K562 (cell line): ENCODE results near the gene MANEA. TPM values are rescaled to one million over a fixed set of nuclear protein-coding genes. Genes with fewer than 3 reads are reported as not detected.

Experiments used
- ATAC-seq: fragments of 200-7000 bp; cut with Tn5 transposase; 3 replicates; pipeline ENCODE4 v1.9.1; 2020; ENCODE audit warnings: moderate library complexity
- BruUV-seq: library from RNA; stranded (reverse); fragments of 400-500 nt; replicated peaks from 2 replicates; lab custom pipeline; 2021; lab: Mats Ljungman, UMichigan
- CTCF ChIA-PET: fragments of 300-600 bp; formaldehyde crosslinking; extraction: SDS; loops from one replicate; lab custom pipeline; 2021; ENCODE audit warnings: low intra/inter-chr PET ratio; lab: Yijun Ruan, JAX
- POLR2A ChIA-PET: fragments of 300-600, 350-650 bp; sonication (Branson Sonifier 250); formaldehyde crosslinking; extraction: SDS; loops from one replicate; lab custom pipeline; 2021; ENCODE audit warnings: antibody characterized with exemption, inconsistent platforms; lab: Yijun Ruan, JAX
- DNase-seq, 4 experiments: peaks; one replicate each; pipeline versions ENCODE4 v3.0.0 to v3.0.0-alpha.2; 2011 to 2018; ENCODE audit warnings: low spot score in 3 of 4, mixed read lengths in 3 of 4; ENCODE audit errors: extremely low read depth in 1 of 4
- FAIRE-seq: peaks from 2 replicates; lab custom pipeline; 2011; peaks lifted over from hg19 to GRCh38; lab: Jason Lieb, UNC
- H2AFZ ChIP-seq: 2 replicates; pipeline ENCODE4 v1.6.0; 2011; ENCODE audit warnings: low read depth, low read length, control low read depth, inconsistent platforms
- H3K27ac ChIP-seq: fragments of 200-600 bp; 3 replicates; pipeline ENCODE4 v1.8.0; 2011; ENCODE audit warnings: low read depth, mild to moderate bottlenecking, control low read depth, inconsistent platforms, low read length, moderate library complexity, mixed read lengths; ENCODE audit errors: extremely low read depth
- H3K27me3 ChIP-seq, 2 experiments: fragments of 300-600 bp in 1 of 2; 2 replicates in 1 of 2; 3 replicates in 1 of 2; pipeline versions ENCODE4 v1.6.0 to v1.8.0; 2011; ENCODE audit warnings: inconsistent platforms in 2 of 2, low read length in 2 of 2, mild to moderate bottlenecking in 1 of 2, mixed read lengths in 1 of 2, moderate library complexity in 1 of 2; ENCODE audit not compliant: control insufficient read depth in 2 of 2, insufficient read depth in 2 of 2
- H3K36me3 ChIP-seq: fragments of 300-600 bp; 3 replicates; pipeline ENCODE4 v1.8.0; 2011; ENCODE audit warnings: mild to moderate bottlenecking, low read length, inconsistent platforms; ENCODE audit not compliant: control insufficient read depth, insufficient read depth
- H3K4me1 ChIP-seq, 2 experiments: fragments of 200-600 bp in 1 of 2; replicated peaks in 1 of 2; 2 replicates in 1 of 2; 3 replicates in 1 of 2; pipeline versions ENCODE4 v1.5.1 to v1.8.0; 2011; ENCODE audit warnings: inconsistent platforms in 2 of 2, low read length in 2 of 2, mild to moderate bottlenecking in 1 of 2, mixed read lengths in 1 of 2, moderate library complexity in 1 of 2; ENCODE audit not compliant: control insufficient read depth in 2 of 2, insufficient read depth in 2 of 2
- H3K4me2 ChIP-seq: 2 replicates; pipeline ENCODE4 v1.6.1; 2011; ENCODE audit warnings: low read length, control low read depth, inconsistent platforms, mixed read lengths; ENCODE audit not compliant: insufficient read depth
- H3K4me3 ChIP-seq: fragments of 200-600 bp; sonication (generic), shearing (Covaris generic); 2 replicates; pipeline ENCODE4 v1.5.1; 2016; ENCODE audit warnings: control low read depth, inconsistent platforms
- H3K79me2 ChIP-seq: fragments of 200-600 bp; 3 replicates; pipeline ENCODE4 v1.8.0; 2011; ENCODE audit warnings: low read length, inconsistent platforms; ENCODE audit not compliant: control insufficient read depth, insufficient read depth
- H3K9ac ChIP-seq, 2 experiments: 2 replicates each; pipeline versions ENCODE4 v1.6.0 to v1.6.1; 2011; ENCODE audit warnings: low read depth in 2 of 2, low read length in 2 of 2, control low read depth in 1 of 2, inconsistent platforms in 1 of 2, mild to moderate bottlenecking in 1 of 2, mixed read lengths in 1 of 2; ENCODE audit not compliant: insufficient read depth in 1 of 2
- H3K9me1 ChIP-seq: one replicate; pipeline ENCODE4 v1.6.0; 2011; ENCODE audit warnings: inconsistent platforms, mild to moderate bottlenecking, low read length, moderate library complexity; ENCODE audit not compliant: control insufficient read depth, insufficient read depth
- H3K9me3 ChIP-seq: replicated peaks from 2 replicates; pipeline ENCODE4 v1.5.1; 2011; ENCODE audit warnings: low read depth, low read length, inconsistent platforms; ENCODE audit not compliant: control insufficient read depth, insufficient read depth
- H4K20me1 ChIP-seq: replicated peaks from 2 replicates; pipeline ENCODE4 v1.6.1; 2011; ENCODE audit warnings: low read length, inconsistent platforms, mixed read lengths; ENCODE audit not compliant: control insufficient read depth, insufficient read depth
- BCL6 ChIP-seq: fragments of 250-450 bp; sonication (Bioruptor Pico); IDR thresholded peaks from 2 replicates; pipeline ENCODE4 v1.4.0; 2020
- DMBX1 ChIP-seq: fragments of 250-450 bp; sonication (Bioruptor Pico); IDR thresholded peaks from 2 replicates; pipeline ENCODE4 v1.8.0; 2022; ENCODE audit warnings: inconsistent platforms, mild to moderate bottlenecking, moderate library complexity, borderline replicate concordance
- GATAD2A ChIP-seq: fragments of 450-650 bp; IDR thresholded peaks from 2 replicates; pipeline ENCODE4 v1.6.1; 2017
- HMGXB4 ChIP-seq: sonication (generic); formaldehyde crosslinking; IDR thresholded peaks from 2 replicates; pipeline ENCODE4 v1.8.1; 2023; ENCODE audit warnings: mild to moderate bottlenecking, missing genetic modification reagents
- NR0B1 ChIP-seq: fragments of 450-650 bp; IDR thresholded peaks from one replicate; pipeline ENCODE4 v1.6.1; 2018; ENCODE audit warnings: mild to moderate bottlenecking, moderate library complexity; ENCODE audit not compliant: partially characterized antibody
- RFX1 ChIP-seq: fragments of 450-650 bp; IDR thresholded peaks from 2 replicates; pipeline ENCODE4 v1.6.1; 2016; ENCODE audit warnings: mild to moderate bottlenecking, moderate library complexity
- RFX5 ChIP-seq: IDR thresholded peaks from 2 replicates; pipeline ENCODE4 v1.6.1; 2011; ENCODE audit warnings: low read depth, mild to moderate bottlenecking, improper control_type of control experiment, low read length
- ZBTB40 ChIP-seq, 2 experiments: fragments of 450-650 bp in 1 of 2; sonication (generic) in 1 of 2; formaldehyde crosslinking in 1 of 2; IDR thresholded peaks; 2 replicates each; pipeline versions ENCODE4 v1.7.1 to v1.9.0; 2016 to 2022; ENCODE audit warnings: inconsistent platforms in 1 of 2, mild to moderate bottlenecking in 1 of 2, missing genetic modification reagents in 1 of 2
- WGBS: fragments of 100-300 bp; shearing (Covaris generic); methylation state at CpG from one replicate; pipeline ENCODE4 v1.1.6; 2016; ENCODE audit warnings: low coverage, mixed read lengths; ENCODE audit not compliant: insufficient coverage; ENCODE audit errors: missing lambda C conversion rate; 5-methylcytosine and 5-hydroxymethylcytosine counted together
- in situ Hi-C: fragments of 300-500 bp; cut with MboI; formaldehyde crosslinking; loops from 4 replicates; pipeline ENCODE4 v1.15.0; 2018; ENCODE audit warnings: inconsistent platforms, mixed read lengths
- intact Hi-C: fragments of 100-400 bp; cut with micrococcal nuclease; formaldehyde crosslinking; loops from 2 replicates; pipeline ENCODE4 v1.14.2; 2022
- polyA plus RNA-seq, 8 experiments: library from polyadenylated mRNA; depleted of rRNA in 4 of 8; stranded (reverse) in 5 of 8; unstranded in 3 of 8; fragments of >200 nt; fragmentation: Nextera tagmentation in 2 of 8; fragmentation: Illumina TruSeq in 1 of 8; extraction: Ambion mirVana in 2 of 8; extraction: Trizol in 1 of 8; gene quantifications; 2 replicates each; pipeline versions ENCODE4 v1.2.1 to v1.2.3, GENCODE V29; 2011 to 2014; ENCODE audit warnings: inconsistent platforms in 1 of 8, missing spikeins in 1 of 8
- total RNA-seq, 7 experiments: library from RNA; depleted of rRNA in 6 of 7; stranded (reverse); fragments of >200 nt in 6 of 7; fragmentation: Illumina TruSeq in 2 of 7; extraction: Trizol in 2 of 7; gene quantifications; 2 replicates each; pipeline versions ENCODE4 v1.2.1 to v1.2.3, GENCODE V29; 2011 to 2021; ENCODE audit warnings: low replicate concordance in 1 of 7

Gene MANEA
- total and polyA plus RNA-seq, 9 of the 15 experiments (the other 6 are each of a cell fraction or from before 2014, with no cell fraction given), result 4.8 to 16.1 (median 11.4) TPM

- Histone ChIP-seq H2AFZ (no peak overlapping the region), H3K9ac (no peak overlapping the region), H3K9me3 (no peaks in the 10 kb centered on the region), H3K4me1 (no peaks in the 10 kb centered on the region), H3K9me1 (no peaks in the 10 kb centered on the region), H3K36me3 (no peaks in the 10 kb centered on the region), H3K4me3 (no peak overlapping the region), H3K27ac (no peak overlapping the region), H3K79me2 (no peaks in the 10 kb centered on the region), H3K4me2 (no peak overlapping the region), H4K20me1 (no peaks in the 10 kb centered on the region), H3K27me3 (no peaks in the 10 kb centered on the region)
- ATAC-seq (no peak), FAIRE-seq (no peak), DNase-seq (no peak)
- no TSS peak for BruUV-seq
- POLR2A ChIA-PET, result no interaction called here
- in situ Hi-C loops, result no loop called here
- CTCF ChIA-PET, result no interaction called here
- 8% methylated on average over 1 of the region's 1 CpG for WGBS
- intact Hi-C loops, result no loop called here
- no peak for TF ChIP-seq GATAD2A
- TF ChIP-seq HMGXB4 (CRISPR knock-in tag), result no peak
- no peak for TF ChIP-seq BCL6 (CRISPR knock-in tag)
- peak; percentile 57 for TF ChIP-seq RFX1
- no peak for TF ChIP-seq ZBTB40 (IDR thresholded peaks at IDR 0.05)
- TF ChIP-seq ZBTB40 (CRISPR knock-in tag; IDR thresholded peaks at IDR 0.05), result no peak
- no peak for TF ChIP-seq NR0B1
- no peak for TF ChIP-seq RFX5
- TF ChIP-seq DMBX1 (CRISPR knock-in tag), result no peak
Observed at GRCh38 chr6:95546148-95546547, 31.2 kb upstream of the MANEA start.
